GM12892 (cell line): ENCODE results near the gene COL20A1.

Experiments used
- POLR2A ChIP-seq: IDR thresholded peaks from 2 replicates; pipeline ENCODE4 v1.6.1; 2011; ENCODE audit warnings: low read depth, low read length, control low read depth
- POLR2AphosphoS5 ChIP-seq: IDR thresholded peaks from 2 replicates; pipeline ENCODE4 v1.6.1; 2011; ENCODE audit warnings: low read depth, low read length, control low read depth
- TAF1 ChIP-seq: IDR thresholded peaks from 2 replicates; pipeline ENCODE4 v1.6.1; 2011; ENCODE audit warnings: low read depth, mild to moderate bottlenecking, control low read depth, low read length, borderline replicate concordance

- TF ChIP-seq POLR2A (no peak), POLR2AphosphoS5 (no peak), TAF1 (no peak)
These were observed 15.3 kb upstream of the COL20A1 start for GRCh38 chr20:63277466-63278272.
